ENCODE measurements around the gene PTPRN.

PTPRN gene

DNA sequence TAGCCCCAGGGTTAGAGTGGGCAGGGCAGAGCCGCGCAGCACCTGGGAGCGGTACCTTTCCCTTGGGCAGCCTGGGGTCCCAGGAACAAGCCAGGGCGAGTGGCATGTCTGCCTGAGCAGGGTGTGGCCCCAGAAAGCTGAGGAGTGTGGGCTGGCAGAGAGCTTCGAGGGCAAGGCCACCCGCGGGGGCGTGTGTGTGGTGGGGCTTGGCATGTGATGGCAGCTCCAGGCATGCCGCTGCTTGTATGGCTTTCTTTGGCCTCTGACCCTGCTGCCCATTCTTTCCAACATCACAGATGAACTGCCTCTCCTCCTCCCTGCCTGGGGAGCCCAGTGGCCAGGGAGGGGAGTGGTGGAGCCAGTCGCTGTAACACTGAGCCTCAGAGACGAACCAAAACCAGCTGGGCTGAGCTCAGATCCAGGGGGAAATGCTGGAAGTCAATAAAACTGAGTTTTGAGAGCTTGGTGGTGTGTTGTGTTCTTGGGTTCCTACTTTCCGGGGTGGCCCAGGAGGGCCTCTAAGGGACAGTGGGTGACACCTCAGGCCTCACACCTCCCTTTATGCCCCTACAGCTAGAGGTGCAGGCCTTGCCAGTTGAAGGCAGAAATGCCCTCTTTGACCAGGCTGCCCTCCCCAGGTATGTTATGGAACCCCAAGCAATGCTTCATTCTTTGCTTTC lies 22.6 kb downstream of the PTPRN start:
- DNase-seq: no peak

DNA sequence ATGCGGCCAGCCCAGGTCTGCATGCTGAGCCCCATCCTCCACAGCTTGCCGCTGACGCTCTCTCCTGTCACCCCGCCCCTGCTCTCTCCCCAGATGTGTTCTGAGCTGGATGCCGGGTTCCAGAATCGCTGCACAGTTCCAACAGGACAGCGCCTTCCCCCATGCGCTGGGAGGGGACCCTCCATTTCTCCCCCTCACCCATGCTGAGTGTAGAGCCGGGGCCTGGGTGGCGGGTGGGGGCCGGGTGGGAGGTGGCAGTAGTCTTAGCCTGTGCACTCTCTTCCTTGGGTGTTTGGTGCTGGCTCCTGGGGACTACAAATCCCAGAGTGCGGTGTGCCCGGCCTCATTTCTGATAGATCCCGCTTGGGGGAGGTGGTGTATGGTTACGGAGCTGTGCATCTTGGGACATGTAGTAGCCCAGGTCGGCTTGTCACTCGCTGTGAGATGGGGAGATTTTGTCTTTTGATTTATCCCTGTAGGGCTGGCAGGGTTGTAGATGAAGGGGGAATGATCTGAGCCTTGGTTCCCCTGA lies 23.2 kb downstream of the PTPRN start:
- DNase-seq: no peak

DNA sequence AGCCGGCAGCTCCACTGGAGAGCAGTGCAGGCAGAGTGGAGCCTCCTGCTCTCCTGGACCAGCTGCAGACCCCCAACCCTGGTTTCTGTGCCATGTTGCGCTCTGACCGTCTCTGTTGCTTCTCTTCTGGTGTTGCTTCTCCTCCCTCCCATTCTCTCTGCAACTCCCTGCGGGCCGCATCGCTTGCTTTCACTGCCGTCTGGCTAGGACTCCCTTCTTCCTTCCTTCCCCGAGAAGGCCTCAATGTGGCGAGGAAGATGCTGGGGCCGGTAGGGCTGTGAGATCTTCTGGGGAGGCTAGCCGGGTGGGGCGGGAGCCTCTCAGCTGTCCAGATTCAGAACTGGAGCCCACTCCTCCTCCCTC lies 23.8 kb downstream of the PTPRN start:
- DNase-seq: no peak

DNA sequence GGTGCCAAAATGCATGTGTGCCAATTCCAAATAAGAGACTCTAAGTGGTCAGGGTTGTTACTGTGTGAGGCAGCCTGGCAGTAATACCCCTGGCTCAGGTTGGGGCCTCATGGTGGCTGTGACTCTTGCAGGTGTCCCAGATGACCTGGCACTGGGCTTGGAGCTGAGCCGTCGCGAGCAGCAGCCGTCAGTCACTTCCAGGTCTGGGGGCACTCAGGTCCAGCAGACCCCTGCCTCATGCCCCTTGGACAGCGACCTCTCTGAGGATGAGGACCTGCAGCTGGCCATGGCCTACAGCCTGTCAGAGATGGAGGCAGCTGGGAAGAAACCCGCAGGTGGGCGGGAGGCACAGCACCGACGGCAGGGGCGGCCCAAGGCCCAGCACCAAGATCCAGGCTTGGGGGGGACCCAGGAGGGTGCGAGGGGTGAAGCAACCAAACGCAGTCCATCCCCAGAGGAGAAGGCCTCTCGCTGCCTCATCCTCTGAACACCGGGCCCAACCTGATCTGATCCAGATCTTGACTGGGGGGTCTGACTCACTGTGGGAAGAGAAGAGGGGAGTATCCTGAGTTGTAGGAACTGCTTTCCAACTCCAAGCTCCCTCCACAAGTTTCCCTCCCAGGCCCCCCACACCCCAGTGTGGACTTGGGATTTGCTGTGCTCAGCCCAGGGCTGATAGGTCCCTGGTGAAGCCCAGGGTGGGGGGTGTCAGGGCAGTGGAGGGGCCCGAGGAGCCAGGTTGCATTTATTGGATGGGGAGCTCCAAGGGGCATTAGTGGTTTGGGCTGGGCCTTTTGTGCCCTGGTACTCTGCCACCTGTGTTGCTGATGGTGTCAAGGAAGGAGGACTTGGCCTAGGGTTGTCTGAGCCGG lies 24.5 kb downstream of the PTPRN start:
- no peak for DNase-seq

DNA sequence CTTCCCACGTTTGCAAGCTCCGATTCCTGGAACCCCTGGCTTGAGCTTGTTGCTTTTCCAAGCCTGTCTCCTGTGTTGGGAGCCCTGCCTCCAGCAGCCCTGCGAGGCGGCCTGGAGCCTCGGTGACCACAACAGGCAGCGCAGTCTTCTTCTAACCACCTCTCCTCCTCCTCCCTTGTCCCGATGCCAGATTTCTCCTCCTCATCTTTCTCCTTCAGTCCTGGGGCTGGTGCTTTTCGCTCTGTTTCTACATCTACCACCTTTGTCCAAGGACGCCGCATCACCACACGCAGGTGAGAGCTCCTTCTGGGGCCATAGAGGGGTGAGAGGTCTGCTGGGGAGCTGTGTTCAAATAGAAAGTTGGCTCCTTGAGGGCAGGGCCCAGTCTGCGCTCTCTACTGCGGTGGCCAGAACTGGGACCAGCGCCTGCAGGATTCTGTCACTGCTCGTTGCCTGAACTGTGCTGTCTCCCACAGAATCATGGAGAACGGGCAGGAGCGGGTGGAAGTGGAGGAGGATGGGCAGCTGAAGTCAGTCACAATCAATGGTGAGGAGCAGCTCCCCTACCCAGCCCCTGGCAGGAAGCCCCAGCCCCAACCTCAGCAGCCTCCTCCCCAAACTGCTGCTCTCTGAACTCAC lies 26.1 kb downstream of the PTPRN start:
- DNase-seq: no peak

DNA sequence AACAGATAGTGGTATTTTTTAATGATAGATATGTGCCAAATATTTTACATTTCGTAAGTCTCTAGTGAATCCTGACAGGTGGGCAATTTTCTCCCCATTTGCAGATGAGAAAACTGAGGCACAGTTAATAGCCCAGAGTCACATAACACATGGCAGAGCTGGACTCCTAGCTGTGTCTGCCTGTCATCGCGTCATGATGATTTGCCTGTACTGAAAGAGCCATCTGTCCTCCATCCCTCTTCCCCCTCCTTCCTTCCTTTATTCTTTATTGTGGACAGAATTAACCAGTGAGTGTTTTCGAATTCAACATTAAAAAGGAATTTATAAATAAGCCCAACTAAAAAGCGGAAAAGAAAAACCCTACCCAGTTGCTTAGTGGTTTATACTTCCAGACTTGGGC lies 26.8 kb downstream of the PTPRN start:
- no peak for DNase-seq

DNA sequence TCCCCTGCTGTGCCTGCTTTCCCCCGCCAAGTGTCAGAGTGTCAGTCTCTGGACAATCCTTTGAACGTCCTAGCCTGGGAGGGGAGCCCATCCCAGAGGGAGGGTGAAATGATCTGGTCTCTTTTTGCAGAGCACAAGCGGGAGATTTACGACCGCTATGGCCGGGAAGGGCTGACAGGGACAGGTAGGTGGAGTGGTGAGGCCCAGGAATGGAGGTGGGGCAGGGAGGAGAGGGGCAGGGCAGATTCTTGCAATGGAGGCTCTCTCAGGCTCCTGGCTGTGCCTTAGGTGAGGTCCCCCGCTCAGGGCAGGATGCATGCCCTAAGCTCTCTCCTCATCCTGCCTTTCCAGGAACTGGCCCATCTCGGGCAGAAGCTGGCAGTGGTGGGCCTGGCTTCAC lies 27.6 kb downstream of the PTPRN start:
- DNase-seq: no peak

DNA sequence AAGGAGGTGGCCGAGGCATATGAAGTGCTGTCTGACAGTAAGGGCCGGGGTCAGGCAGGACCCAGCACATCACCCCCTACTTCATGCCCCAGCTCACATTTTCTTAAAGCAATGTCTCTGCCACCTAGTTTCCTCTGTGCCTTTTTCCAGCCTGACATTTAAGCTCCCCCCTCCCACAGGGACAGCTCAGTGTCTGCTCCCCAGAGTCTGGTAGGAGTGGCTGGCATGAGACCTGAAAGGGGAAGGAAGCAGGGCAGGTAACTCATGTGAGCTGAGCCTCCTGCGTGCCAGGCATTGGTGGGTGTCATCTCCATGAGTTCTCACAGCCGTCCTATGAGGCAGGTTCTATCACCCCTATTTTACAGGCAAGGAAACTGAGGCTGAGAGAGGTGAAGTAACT lies 28.6 kb downstream of the PTPRN start:
- DNase-seq: no peak

DNA sequence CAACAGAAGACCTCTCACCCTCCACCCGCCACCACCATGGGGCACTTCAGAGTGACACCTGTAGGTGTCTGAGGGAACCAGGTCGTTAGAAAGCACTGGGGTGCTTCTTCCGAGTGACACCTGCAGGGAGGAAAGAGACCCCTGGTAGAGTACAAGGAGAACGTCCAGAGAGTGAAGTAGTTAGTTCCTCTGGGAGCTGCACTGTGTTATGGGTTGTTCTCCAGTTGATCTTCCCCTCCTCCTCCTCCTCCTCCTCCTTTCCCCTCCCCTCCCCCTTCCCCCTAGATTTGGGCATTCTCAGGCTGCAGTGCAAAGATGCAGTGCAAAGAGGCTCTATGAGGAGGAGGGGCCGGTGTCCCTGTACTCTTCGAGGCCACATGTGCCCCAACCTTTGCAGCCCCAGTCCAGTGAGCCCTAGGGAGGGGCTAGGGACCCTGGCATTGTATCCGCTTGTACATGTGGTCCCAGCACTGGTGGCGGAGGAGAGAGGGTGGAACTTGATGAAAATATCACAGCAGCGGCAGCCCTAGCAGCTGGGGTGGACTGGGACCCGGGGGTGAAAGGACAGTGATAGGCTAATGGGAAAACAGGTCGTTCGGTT lies 29.2 kb downstream of the PTPRN start:
- DNase-seq: no peak

DNA sequence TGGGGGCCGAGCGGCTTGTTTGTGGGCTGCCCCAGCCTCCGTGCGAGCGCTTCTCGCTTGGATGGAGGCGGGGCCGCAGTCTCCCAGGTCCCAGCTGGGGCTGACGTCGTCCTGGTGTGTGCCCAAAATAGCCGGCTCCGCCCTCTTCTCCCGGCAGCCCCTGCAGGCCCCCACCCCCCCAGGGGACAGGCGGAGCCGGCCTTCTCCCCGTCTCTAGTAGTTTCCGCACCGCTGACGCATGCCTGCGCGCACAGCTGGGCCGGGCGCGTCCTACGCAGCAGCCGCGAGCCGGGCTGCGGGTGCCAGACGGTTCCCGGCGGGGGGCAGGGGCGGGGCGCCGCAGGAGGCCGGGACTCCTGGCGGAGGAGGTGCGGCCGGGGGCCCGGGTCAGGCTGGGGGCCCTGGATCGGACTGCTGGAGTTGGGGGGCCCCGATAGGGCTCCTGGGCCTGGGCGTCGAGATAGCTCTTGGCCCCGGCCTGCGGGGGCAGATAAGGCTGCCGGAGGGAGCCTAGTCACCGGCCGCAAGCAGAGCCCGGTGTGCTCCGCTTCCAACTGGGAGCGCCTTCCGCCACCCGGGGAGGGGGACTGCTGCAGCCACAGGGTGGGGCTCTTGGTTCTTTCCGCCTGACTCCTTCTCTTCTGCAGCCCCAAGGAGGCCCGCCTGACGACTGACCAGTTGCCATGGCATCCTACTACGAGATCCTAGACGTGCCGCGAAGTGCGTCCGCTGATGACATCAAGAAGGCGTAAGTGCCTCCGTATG lies 29.9 kb downstream of the PTPRN start, which contains the start of gene DNAJB2:
TSS of gene DNAJB2 (plus strand) at position 216 of the 765 bp plus-strand sequence. CDS start at position 684, 468 bp downstream.
- DNase-seq: peak; percentile 88

DNA sequence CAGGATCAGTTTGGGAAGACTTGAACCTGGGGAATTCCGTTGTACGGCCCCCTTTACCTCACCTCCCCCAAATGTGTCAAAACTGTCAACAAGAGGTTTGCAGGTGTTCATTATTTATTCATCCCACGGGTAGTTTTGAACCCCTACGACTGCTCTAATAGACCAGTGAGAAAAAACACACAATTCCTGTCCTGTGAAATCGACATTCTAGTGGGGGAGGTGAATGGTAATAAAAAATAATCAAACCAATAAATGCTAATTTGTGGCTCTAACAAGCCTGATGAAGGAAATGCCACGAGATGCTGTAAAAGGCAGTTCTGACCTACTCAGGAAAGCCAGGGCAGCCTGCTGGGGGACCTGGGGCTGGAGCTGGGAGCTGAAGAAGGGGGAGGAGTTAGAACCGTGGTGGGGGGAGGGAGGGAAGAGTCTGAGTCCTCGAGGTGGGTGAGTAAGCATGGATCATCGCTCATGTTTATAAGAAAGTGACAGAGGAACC lies 30.5 kb downstream of the PTPRN start:
- no peak for DNase-seq

DNA sequence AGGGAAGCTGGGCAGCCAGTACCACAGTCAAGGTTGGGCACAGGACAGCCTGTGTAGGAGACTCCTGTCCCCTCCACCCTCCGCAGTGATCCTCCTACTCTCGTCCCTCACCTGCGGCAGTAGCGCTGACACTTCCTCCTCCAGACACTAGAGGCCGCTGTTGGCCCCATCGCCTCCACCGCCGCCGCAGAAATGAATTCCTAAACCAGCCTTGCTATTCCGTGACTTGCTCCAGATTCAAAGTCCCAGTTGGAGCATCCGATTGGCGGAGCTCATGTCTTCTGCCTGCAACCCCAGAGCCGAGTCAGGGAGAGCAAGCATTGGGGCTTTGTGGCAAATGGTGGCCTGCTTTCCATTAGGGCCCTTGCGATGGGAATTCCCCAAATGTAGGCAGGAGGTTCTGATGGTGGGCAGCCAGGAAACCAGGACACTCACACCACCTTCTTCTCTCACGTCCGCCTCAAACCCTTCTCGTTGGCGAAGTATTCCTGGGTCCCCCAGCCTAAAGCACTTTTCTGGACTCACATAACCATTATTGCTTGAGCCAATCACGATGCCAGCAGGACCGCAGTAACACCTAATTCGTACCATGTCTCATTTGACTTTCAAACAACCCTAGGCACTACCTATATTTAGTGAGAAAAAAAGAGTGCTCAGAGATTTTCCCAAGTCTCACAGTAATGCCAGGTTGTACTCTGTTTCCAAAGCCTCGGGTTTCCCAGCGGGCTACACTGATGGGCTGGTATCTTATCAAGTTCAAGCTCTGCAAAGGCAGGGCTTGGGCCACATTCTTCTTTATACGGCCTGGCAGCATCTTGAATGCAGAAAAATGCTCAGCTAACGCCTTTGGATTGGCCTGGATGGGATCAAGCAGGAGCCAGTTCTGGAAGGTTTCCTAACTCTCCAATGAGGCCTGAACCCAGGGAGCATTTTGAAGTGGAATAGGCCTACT lies 31.2 kb downstream of the PTPRN start:
- DNase-seq: peak; percentile 83

DNA sequence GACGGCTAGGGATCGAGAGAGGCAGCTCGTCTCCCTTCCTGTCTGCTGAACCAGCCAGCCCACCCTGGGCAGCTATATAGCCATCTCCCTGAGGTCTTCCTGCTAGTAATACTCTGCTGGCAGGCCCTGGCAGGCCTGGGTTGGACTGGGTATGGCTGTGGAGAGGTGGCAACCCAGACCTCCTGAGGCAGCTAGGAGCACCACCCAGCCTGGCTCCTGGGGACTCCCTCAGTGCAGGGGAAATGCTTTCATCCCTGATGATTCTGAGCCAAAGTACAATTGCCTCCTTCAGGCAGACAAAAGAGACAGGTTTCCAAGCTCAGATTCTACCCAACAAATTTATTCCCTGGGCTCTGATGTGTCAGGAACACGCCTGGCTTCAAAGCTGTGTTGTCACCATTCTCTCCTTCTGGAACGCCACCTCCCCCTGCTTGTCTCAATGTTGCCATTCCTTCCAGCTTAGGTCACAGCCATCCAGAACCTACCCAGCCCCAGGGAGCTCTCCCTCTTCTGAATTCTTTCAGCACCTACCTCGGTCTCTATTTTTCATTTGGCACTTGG lies 34.8 kb downstream of the PTPRN start:
- no peak for DNase-seq

DNA sequence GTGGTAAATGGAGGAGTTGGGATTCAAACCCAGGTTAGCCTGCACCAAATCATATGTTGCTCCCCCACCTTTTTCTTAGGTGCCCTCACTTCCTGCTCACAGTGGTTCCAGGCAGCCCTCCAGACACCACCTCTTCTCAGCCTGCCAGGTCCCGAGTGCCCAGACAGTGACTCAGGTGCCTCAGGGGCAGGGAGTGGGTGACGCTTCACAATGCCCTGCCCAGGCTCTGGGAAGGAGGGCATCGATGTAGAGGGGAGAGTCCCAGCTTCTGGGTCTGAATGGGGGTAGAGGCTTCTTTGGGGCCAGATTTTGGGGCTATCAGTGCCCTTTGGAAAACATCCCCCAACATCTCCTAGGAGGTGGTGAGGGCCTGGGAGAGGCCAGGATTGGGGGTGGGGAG lies 35.3 kb downstream of the PTPRN start:
- no peak for DNase-seq

DNA sequence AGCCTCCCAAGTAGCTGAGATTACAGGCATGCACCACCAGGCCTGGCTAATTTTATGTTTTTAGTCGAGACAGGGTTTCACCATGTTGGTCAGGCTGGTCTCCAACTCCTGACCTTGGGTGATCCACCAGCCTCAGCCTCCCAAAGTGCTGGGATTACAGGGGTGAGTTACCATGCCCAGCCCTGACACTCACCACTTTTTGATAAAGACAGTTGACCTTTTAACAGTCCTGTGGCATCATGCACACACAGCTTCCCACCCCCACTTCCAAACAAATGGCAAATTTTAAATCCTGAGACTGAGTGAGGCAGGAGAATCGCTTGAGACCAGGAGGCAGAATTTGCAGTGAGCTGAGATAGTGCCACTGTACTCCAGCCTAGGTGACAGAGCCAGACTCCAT lies 36.2 kb downstream of the PTPRN start:
- no peak for DNase-seq

DNA sequence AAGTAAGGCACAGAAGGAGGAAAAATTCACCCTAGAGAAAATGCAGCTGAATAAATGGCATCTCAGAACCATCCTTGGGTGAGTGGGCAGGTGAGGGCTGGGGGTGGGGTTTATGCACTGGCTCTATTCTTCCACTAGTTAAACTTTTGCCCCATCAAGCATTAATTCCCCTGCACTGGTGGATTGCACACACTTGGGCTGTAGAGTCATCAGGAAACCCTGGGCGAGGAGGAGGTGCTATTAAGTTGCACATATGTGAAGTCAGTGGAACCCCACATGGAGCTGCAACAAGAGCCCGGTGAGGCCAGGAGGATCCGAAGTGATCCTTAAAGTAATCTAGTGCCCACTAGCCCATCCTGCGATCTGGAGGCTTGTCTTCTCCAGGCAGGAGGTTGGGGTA lies 36.8 kb downstream of the PTPRN start:
- DNase-seq: no peak

DNA sequence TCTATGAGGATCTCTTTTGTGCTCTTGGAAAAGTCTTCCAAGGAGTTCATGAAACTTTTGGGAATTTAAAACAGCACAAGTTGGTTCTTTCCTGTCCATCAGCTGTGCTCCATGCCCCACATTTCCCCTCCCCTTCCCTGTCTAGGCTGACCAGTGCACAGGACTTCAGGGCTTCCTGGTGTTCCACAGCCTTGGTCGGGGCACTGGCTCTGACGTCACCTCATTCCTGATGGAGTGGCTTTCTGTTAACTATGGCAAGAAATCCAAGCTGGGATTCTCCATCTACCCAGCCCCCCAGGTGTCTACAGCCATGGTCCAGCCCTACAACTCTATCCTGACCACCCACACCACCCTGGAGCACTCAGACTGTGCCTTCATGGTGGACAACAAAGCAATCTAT lies 38.2 kb downstream of the PTPRN start:
- DNase-seq: no peak

DNA sequence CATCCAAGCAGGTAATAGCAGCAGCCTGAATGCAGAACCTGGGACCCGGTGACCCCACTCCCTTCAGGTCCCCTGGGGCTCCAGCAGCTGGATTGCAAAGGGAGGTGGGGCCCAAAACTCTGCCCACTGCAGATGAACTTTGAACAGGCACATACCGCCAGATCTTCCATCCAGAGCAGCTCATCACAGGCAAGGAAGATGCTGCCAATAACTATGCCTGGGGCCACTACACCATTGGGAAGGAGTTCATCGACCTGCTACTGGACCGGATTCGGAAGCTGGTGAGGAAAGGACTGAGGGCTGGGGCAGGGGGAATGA lies 39.2 kb downstream of the PTPRN start:
- no peak for DNase-seq

DNA sequence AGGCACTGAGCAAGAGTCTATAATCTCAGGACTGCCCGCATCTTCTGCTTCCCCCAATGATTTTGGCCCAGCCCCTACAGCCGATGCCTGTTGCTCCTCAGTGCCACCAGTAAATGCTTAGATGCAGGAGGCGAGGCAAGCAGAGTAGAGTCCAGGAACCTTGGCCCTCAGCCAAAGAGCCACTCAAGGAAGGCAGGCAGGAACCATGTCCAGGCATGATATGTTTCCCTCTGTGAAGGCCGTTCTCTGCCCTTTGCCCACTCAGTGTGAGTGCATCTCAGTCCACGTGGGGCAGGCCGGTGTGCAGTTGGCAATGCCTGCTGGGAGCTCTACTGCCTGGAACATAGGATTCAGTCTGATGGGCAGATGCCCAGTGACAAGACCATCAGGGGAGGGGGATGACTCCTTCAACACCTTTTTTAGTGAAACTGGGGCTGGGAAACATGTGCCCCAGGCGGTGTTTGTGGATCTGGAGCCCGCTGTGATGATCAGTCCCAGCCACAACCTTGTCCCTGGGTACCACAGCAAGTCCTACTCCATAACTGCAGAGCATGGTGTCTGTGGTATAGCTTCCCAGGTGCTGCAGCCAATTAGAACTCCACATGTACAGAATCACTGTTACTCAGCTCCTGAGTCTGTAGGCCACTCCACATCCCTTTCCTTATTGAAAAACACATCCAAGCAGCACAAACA lies 39.7 kb downstream of the PTPRN start:
- DNase-seq: peak; percentile 89

DNA sequence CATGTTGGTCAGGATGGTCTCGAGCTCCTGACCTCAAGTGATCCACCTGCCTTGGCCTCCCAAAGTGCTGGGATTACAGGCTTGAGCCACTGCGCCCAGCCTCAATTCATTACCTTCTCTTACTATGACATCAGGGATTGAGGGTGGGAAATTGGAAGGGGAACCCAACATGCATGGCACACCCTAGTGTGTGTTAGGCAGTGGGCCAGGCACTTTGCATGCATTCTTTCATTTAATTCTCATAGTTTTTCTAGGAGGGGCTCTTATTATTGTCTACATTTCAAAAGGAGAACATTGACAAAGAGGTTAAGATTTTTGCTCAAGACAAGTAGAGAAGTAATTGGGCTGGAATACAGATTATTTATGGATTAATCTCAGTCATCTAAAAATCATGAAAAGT lies 40.9 kb downstream of the PTPRN start:
- DNase-seq: no peak

All from DMS79 treated with DMSO at 0.1 percent for 48 hours (cell line).